Measurements from ENCODE around the gene ARNT2. TPM values are rescaled to one million over a fixed set of nuclear protein-coding genes. Genes with fewer than 3 reads are reported as not detected.

ARNT2 gene
- polyA plus RNA-seq, 2 of the 4 experiments (the other 2 are of a cell fraction) = 8.9 to 17.0 TPM

DNA sequence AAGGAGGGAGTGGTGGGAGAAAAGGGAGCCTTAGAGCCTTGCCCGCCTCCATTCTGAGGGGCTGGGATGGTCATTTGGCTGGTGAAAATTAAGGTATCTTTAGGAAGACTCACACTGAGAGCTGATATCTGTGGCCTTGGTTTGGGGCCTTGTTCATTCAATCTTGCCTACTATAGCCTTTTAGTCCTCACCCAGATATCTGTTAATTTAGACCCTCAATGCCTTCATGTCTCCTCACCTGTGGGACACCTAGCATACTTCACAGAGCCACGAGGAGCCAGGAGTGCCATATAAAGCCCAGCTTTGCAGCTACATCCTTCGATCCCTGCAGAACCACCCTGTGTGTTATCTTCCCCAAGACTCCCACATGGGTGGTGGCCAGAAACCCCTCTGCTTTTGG lies 4.7 kb upstream of the ARNT2 start (continued):
- TF ChIP-seq, protein P1, sequence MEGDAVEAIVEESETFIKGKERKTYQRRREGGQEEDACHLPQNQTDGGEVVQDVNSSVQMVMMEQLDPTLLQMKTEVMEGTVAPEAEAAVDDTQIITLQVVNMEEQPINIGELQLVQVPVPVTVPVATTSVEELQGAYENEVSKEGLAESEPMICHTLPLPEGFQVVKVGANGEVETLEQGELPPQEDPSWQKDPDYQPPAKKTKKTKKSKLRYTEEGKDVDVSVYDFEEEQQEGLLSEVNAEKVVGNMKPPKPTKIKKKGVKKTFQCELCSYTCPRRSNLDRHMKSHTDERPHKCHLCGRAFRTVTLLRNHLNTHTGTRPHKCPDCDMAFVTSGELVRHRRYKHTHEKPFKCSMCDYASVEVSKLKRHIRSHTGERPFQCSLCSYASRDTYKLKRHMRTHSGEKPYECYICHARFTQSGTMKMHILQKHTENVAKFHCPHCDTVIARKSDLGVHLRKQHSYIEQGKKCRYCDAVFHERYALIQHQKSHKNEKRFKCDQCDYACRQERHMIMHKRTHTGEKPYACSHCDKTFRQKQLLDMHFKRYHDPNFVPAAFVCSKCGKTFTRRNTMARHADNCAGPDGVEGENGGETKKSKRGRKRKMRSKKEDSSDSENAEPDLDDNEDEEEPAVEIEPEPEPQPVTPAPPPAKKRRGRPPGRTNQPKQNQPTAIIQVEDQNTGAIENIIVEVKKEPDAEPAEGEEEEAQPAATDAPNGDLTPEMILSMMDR (IDR thresholded peaks at IDR 0.05) = no peak
- TF ChIP-seq CEBPB (IDR thresholded peaks at IDR 0.05) (no peak), ZNF302 (CRISPR knock-in tag; IDR thresholded peaks at IDR 0.05) (no peak)

DNA sequence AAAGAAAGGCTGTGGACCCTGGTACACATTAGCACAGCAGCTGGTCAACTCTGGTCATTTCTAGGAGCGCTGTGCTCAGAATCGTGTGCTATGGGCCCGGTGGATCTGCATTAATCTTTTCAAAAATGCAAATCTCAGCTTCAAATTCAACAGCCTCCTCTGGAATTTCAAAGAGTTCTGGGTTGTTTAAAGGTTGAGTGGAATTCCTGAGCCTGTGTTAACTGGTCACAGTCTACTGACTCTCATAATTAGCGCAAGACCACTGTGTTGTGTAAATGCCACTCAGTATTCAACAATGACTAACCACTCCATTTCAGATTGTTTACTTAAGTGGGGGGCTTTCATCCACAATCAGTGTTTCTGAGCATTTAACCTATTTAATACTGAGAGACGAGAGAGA lies 2.7 kb upstream of the ARNT2 start:
- peaks cover 10% of the 10 kb centered on the region for H3K4me1 ChIP-seq
- no peak overlapping the region for H3K4me2 ChIP-seq
- FAIRE-seq = no peak
- H3K9me3 ChIP-seq = no peaks in the 10 kb centered on the region
- TF ChIP-seq KDM1A (IDR thresholded peaks at IDR 0.05; ENCODE audit: low read depth) (no peak), EP300 (IDR thresholded peaks at IDR 0.05) (no peak), FOSL2 (IDR thresholded peaks at IDR 0.05) (no peak), FOSL2 (CRISPR knock-in tag; IDR thresholded peaks at IDR 0.05) (no peak), ZC3H11A (IDR thresholded peaks at IDR 0.05) (no peak), ESRRA (IDR thresholded peaks at IDR 0.05; ENCODE audit: borderline replicate concordance, low read length) (no peak), EHF (CRISPR knock-in tag; IDR thresholded peaks at IDR 0.05) (no peak), ZSCAN20 (CRISPR knock-in tag; IDR thresholded peaks at IDR 0.05) (no peak), HEYL (CRISPR knock-in tag; IDR thresholded peaks at IDR 0.05) (no peak), FOXS1 (CRISPR knock-in tag; IDR thresholded peaks at IDR 0.05) (no peak)
- TF ChIP-seq, protein P2, sequence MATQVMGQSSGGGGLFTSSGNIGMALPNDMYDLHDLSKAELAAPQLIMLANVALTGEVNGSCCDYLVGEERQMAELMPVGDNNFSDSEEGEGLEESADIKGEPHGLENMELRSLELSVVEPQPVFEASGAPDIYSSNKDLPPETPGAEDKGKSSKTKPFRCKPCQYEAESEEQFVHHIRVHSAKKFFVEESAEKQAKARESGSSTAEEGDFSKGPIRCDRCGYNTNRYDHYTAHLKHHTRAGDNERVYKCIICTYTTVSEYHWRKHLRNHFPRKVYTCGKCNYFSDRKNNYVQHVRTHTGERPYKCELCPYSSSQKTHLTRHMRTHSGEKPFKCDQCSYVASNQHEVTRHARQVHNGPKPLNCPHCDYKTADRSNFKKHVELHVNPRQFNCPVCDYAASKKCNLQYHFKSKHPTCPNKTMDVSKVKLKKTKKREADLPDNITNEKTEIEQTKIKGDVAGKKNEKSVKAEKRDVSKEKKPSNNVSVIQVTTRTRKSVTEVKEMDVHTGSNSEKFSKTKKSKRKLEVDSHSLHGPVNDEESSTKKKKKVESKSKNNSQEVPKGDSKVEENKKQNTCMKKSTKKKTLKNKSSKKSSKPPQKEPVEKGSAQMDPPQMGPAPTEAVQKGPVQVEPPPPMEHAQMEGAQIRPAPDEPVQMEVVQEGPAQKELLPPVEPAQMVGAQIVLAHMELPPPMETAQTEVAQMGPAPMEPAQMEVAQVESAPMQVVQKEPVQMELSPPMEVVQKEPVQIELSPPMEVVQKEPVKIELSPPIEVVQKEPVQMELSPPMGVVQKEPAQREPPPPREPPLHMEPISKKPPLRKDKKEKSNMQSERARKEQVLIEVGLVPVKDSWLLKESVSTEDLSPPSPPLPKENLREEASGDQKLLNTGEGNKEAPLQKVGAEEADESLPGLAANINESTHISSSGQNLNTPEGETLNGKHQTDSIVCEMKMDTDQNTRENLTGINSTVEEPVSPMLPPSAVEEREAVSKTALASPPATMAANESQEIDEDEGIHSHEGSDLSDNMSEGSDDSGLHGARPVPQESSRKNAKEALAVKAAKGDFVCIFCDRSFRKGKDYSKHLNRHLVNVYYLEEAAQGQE (IDR thresholded peaks at IDR 0.05) = no peak
- TF ChIP-seq, protein P3, sequence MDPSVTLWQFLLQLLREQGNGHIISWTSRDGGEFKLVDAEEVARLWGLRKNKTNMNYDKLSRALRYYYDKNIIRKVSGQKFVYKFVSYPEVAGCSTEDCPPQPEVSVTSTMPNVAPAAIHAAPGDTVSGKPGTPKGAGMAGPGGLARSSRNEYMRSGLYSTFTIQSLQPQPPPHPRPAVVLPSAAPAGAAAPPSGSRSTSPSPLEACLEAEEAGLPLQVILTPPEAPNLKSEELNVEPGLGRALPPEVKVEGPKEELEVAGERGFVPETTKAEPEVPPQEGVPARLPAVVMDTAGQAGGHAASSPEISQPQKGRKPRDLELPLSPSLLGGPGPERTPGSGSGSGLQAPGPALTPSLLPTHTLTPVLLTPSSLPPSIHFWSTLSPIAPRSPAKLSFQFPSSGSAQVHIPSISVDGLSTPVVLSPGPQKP (IDR thresholded peaks at IDR 0.05; ENCODE audit: low read depth, low read length) = no peak
- TF ChIP-seq, protein P4, sequence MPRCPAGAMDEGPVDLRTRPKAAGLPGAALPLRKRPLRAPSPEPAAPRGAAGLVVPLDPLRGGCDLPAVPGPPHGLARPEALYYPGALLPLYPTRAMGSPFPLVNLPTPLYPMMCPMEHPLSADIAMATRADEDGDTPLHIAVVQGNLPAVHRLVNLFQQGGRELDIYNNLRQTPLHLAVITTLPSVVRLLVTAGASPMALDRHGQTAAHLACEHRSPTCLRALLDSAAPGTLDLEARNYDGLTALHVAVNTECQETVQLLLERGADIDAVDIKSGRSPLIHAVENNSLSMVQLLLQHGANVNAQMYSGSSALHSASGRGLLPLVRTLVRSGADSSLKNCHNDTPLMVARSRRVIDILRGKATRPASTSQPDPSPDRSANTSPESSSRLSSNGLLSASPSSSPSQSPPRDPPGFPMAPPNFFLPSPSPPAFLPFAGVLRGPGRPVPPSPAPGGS (IDR thresholded peaks at IDR 0.05) = no peak
- TF ChIP-seq, protein P5, sequence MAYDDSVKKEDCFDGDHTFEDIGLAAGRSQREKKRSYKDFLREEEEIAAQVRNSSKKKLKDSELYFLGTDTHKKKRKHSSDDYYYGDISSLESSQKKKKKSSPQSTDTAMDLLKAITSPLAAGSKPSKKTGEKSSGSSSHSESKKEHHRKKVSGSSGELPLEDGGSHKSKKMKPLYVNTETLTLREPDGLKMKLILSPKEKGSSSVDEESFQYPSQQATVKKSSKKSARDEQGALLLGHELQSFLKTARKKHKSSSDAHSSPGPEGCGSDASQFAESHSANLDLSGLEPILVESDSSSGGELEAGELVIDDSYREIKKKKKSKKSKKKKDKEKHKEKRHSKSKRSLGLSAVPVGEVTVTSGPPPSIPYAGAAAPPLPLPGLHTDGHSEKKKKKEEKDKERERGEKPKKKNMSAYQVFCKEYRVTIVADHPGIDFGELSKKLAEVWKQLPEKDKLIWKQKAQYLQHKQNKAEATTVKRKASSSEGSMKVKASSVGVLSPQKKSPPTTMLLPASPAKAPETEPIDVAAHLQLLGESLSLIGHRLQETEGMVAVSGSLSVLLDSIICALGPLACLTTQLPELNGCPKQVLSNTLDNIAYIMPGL (CRISPR knock-in tag; IDR thresholded peaks at IDR 0.05; ENCODE audit: borderline replicate concordance) = no peak
- ChIA-PET CTCF (interaction anchor here (0.7 kb wide), 2 partner anchors 18 to 910 kb away, joined by 4 read pairs; no protein-coding TSS in a partner anchor), POLR2A (no interaction called here)
- ATAC-seq = no peak
- WGBS (ENCODE audit: missing lambda C conversion rate) = 93% methylated on average over 5 of the region's 5 CpGs
- H3K4me3 ChIP-seq = no peak overlapping the region
- DNase-seq (ENCODE audit: low read depth in 1 of 2, low spot score in 1 of 2) = no peak
- no peak overlapping the region for H3K27ac ChIP-seq

Measured in A549 (cell line).